ENCODE results near the gene CCDC138.

CCDC138 gene

GRCh38 chr2:108884619-108885018 lies 98.0 kb downstream of the CCDC138 start:
- H3K36me3 ChIP-seq (ENCODE audit: control insufficient read depth, insufficient read depth, low read length), result no peaks in the 10 kb centered on the region
- no peaks in the 10 kb centered on the region for H3K9me3 ChIP-seq (ENCODE audit: control insufficient read depth, low read length)
- H3K27me3 ChIP-seq (ENCODE audit: control insufficient read depth, insufficient read depth, low read length), result no peaks in the 10 kb centered on the region
- no peak overlapping the region for H3K27ac ChIP-seq
- H3K4me2 ChIP-seq (ENCODE audit: low read length), result no peak overlapping the region
- H3K4me1 ChIP-seq, result no peaks in the 10 kb centered on the region
- H3K9ac ChIP-seq, result no peak overlapping the region
- no peak overlapping the region for H3K4me3 ChIP-seq (ENCODE audit: low read depth, low read length)
- no peak overlapping the region for H2AFZ ChIP-seq
- no peaks in the 10 kb centered on the region for H3K79me2 ChIP-seq
- no peak for TF ChIP-seq CTCF (IDR thresholded peaks at IDR 0.05)

- H3K4me2 ChIP-seq (ENCODE audit: low read length), result no peak overlapping the region
- H3K4me3 ChIP-seq (ENCODE audit: low read depth, low read length), result no peak overlapping the region
- H3K79me2 ChIP-seq, result no peaks in the 10 kb centered on the region
- H3K9me3 ChIP-seq (ENCODE audit: control insufficient read depth, low read length), result no peaks in the 10 kb centered on the region
- H2AFZ ChIP-seq, result no peak overlapping the region
- no peaks in the 10 kb centered on the region for H3K36me3 ChIP-seq (ENCODE audit: control insufficient read depth, insufficient read depth, low read length)
- no peaks in the 10 kb centered on the region for H3K27me3 ChIP-seq (ENCODE audit: control insufficient read depth, insufficient read depth, low read length)
- no peak for TF ChIP-seq CTCF (IDR thresholded peaks at IDR 0.05)
- no peaks in the 10 kb centered on the region for H3K4me1 ChIP-seq
- no peak overlapping the region for H3K9ac ChIP-seq
- no peak overlapping the region for H3K27ac ChIP-seq
Measured at GRCh38 chr2:108889907-108890306, 103.3 kb downstream of the CCDC138 start.

GRCh38 chr2:108893277-108893676 lies 106.7 kb downstream of the CCDC138 start:
- Histone ChIP-seq H3K4me2 (ENCODE audit: low read length) (no peak overlapping the region), H3K4me3 (ENCODE audit: low read depth, low read length) (no peak overlapping the region), H3K9ac (no peak overlapping the region), H3K9me3 (ENCODE audit: control insufficient read depth, low read length) (no peaks in the 10 kb centered on the region), H3K4me1 (no peaks in the 10 kb centered on the region), H3K27me3 (ENCODE audit: control insufficient read depth, insufficient read depth, low read length) (no peaks in the 10 kb centered on the region), H3K36me3 (ENCODE audit: control insufficient read depth, insufficient read depth, low read length) (no peaks in the 10 kb centered on the region), H3K27ac (no peak overlapping the region), H2AFZ (no peak overlapping the region), H3K79me2 (no peaks in the 10 kb centered on the region)
- TF ChIP-seq CTCF (IDR thresholded peaks at IDR 0.05), result no peak

- Histone ChIP-seq H2AFZ (no peak overlapping the region), H3K27ac (no peak overlapping the region), H3K9me3 (ENCODE audit: control insufficient read depth, low read length) (no peaks in the 10 kb centered on the region), H3K9ac (no peak overlapping the region), H3K4me3 (ENCODE audit: low read depth, low read length) (no peak overlapping the region), H3K4me2 (ENCODE audit: low read length) (no peak overlapping the region), H3K27me3 (ENCODE audit: control insufficient read depth, insufficient read depth, low read length) (no peaks in the 10 kb centered on the region), H3K79me2 (no peaks in the 10 kb centered on the region), H3K4me1 (no peaks in the 10 kb centered on the region), H3K36me3 (ENCODE audit: control insufficient read depth, insufficient read depth, low read length) (no peaks in the 10 kb centered on the region)
- no peak for TF ChIP-seq CTCF (IDR thresholded peaks at IDR 0.05)
Measured at GRCh38 chr2:108894766-108895165, 108.2 kb downstream of the CCDC138 start.

- no peak for TF ChIP-seq CTCF (IDR thresholded peaks at IDR 0.05)
- no peak overlapping the region for H3K9ac ChIP-seq
Measured at GRCh38 chr2:108895188-108895587, 108.6 kb downstream of the CCDC138 start.

More at GRCh38 chr2:108895188-108895587, 108.6 kb downstream of the CCDC138 start:
- no peak overlapping the region for H3K4me2 ChIP-seq (ENCODE audit: low read length)
- no peaks in the 10 kb centered on the region for H3K79me2 ChIP-seq
- no peak overlapping the region for H2AFZ ChIP-seq
- H3K4me1 ChIP-seq, result no peaks in the 10 kb centered on the region
- H3K27ac ChIP-seq, result no peak overlapping the region
- H3K4me3 ChIP-seq (ENCODE audit: low read depth, low read length), result no peak overlapping the region
- H3K27me3 ChIP-seq (ENCODE audit: control insufficient read depth, insufficient read depth, low read length), result no peaks in the 10 kb centered on the region
- H3K9me3 ChIP-seq (ENCODE audit: control insufficient read depth, low read length), result no peaks in the 10 kb centered on the region
- H3K36me3 ChIP-seq (ENCODE audit: control insufficient read depth, insufficient read depth, low read length), result no peaks in the 10 kb centered on the region

All from parathyroid adenoma (tissue), 2 donors.